HL-60 (cell line): ENCODE data around the gene PDGFC.

ENCODE experiments used
- DNase-seq, 2 experiments: peaks; one replicate each; pipeline ENCODE4 v3.0.0-alpha.2; 2010 to 2020; ENCODE audit warnings: low read depth in 1 of 2, low spot score in 1 of 2
- H3K27ac ChIP-seq: fragments of 250-450 bp; sonication (Bioruptor Pico); replicated peaks from 2 replicates; pipeline ENCODE4 v1.5.1; 2020; ENCODE audit warnings: mild to moderate bottlenecking, moderate library complexity
- H3K27me3 ChIP-seq: fragments of 250-450 bp; sonication (Bioruptor Pico); 2 replicates; pipeline ENCODE4 v1.5.1; 2021; ENCODE audit warnings: mild to moderate bottlenecking, moderate library complexity; ENCODE audit not compliant: insufficient read depth, poor library complexity, severe bottlenecking
- H3K4me3 ChIP-seq: replicated peaks from 2 replicates; pipeline ENCODE4 v1.5.1; 2011; ENCODE audit warnings: mild to moderate bottlenecking, control low read depth, low read length; ENCODE audit not compliant: insufficient read depth
- CTCF ChIP-seq: IDR thresholded peaks from one replicate; pipeline ENCODE4 v1.5.1; 2011; ENCODE audit warnings: low read length, control low read depth, inconsistent platforms; ENCODE audit not compliant: insufficient read depth
- GABPA ChIP-seq: IDR thresholded peaks from 2 replicates; pipeline ENCODE4 v1.6.1; 2012; ENCODE audit warnings: low read depth
- POLR2AphosphoS5 ChIP-seq: IDR thresholded peaks from 2 replicates; pipeline ENCODE4 v1.6.1; 2012; ENCODE audit warnings: low read depth
- REST ChIP-seq: IDR thresholded peaks from 2 replicates; pipeline ENCODE4 v1.6.1; 2012; ENCODE audit warnings: low read depth; ENCODE audit not compliant: insufficient replicate concordance
- SPI1 ChIP-seq: IDR thresholded peaks from 2 replicates; pipeline ENCODE4 v1.6.1; 2012; ENCODE audit warnings: low read depth, mild to moderate bottlenecking, borderline replicate concordance

The PDGFC gene

GRCh38 chr4:156764846-156765245 lies 206.8 kb downstream of the PDGFC start:
- no peak for DNase-seq
- Histone ChIP-seq H3K4me3 (no peak overlapping the region), H3K27ac (no peak overlapping the region), H3K27me3 (no peaks in the 10 kb centered on the region)
- TF ChIP-seq REST, result no peak
- TF ChIP-seq POLR2AphosphoS5, result no peak
- TF ChIP-seq SPI1, result no peak
- TF ChIP-seq CTCF, result no peak
- TF ChIP-seq GABPA, result no peak

DNA sequence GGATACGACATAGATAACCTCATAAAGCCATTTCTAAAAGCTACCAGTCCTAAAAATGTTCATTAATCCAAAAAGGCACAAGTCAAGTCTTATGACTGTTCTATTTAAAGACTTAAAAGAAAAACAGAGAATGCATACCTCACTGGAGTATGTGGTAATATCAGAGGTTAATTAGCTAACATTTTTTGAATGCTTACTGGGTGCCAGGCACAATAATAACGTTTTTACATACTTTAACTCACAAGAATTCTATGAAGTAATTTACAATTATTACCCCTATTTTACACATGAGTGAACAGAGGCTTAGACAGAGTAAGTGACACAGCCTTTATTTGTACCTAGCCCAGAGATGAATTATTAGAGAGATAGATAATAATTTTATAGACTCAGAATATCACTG lies 207.5 kb downstream of the PDGFC start:
- no peak for DNase-seq
- TF ChIP-seq REST, result no peak
- TF ChIP-seq POLR2AphosphoS5, result no peak
- TF ChIP-seq SPI1, result no peak
- TF ChIP-seq GABPA, result no peak
- no peak for TF ChIP-seq CTCF
- H3K27ac ChIP-seq, result no peak overlapping the region

DNA sequence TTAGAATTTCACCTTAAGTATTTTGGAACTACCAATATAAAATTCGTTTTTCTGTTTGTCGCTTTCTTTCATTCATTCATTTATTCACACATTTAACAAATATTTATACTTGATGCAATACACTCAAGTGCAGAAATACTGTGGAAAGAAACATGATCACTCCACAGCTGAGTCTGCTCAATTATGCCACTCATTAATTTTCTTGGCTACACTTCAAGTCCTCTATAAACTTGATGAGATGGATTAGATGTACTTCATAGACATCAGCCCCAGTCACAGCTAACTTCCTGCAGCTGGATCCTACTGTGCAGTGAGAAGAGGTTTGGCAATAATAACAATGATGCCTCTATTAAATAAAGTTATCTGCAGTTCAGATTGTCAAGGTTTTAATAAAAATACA lies 208.1 kb downstream of the PDGFC start:
- Histone ChIP-seq H3K27me3 (no peaks in the 10 kb centered on the region), H3K27ac (no peak overlapping the region), H3K4me3 (no peak overlapping the region)
- TF ChIP-seq GABPA, result no peak
- TF ChIP-seq REST, result no peak
- TF ChIP-seq SPI1, result no peak
- no peak for TF ChIP-seq CTCF
- no peak for TF ChIP-seq POLR2AphosphoS5
- no peak for DNase-seq

More for the DNA sequence above, 207.5 kb downstream of the PDGFC start:
- H3K4me3 ChIP-seq, result no peak overlapping the region
- H3K27me3 ChIP-seq, result no peaks in the 10 kb centered on the region
